Fibroblast of skin of back (primary cell): ENCODE results near the gene UCHL3.

ENCODE experiments used
- DNase-seq: peaks from one replicate; pipeline ENCODE4 v3.0.0-alpha.2; 2013

Gene UCHL3

DNA sequence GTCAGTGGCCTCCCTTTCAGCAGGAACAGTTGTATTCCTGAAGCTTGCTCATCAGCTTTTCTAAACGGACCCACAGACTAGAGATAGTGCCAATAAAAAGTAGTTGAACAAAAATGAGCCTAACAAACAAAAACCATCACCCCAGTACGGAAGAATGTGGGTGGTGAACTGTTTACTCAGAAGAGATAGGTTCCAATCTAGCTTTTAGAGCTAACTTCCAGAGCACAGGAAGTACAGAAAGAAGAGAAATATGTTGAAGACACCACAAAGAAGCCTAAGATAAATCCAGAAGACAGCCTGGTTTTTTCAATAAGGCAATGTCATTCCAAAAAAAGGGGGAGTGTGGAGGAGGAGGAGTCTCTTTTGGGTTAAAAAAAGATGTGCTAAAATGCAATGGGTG lies 83.7 kb downstream of the UCHL3 start:
- DNase-seq = peak; percentile 98

DNA sequence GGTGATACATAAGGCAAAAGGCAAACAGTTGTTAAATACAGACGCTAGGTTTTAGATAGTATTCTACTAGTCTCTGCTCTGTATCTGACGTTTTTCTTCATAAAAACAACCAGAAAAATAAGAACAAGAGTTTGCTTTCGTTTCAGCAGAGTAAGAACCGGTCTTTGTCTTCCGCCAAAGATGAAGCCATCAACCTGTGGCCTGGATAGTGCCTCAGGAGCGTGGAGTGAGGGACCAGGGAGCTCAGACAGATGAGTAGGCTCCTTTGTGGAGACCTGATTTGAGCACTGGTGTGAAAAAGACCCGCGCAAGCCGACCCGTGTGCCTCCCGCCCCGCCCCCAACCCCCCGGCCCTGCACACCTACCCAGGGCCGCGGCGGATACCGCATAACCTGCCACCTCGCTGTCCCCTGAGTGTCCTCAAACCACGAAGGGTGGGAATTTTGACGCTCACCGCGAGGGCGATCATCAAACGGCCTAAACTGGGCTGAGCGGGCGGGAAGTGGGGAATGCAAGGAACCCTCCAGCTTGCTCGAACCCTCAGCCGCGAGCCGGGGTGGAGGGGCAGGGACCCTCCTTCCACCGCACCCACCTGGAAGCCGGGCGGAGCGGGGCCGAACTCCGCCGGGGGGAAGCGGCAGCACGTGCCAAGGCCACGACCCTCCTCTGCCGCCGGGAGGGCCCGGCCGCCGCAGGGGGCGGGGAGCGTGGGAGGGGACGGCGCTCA lies 85.7 kb downstream of the UCHL3 start:
- DNase-seq = peak; percentile 47

DNA sequence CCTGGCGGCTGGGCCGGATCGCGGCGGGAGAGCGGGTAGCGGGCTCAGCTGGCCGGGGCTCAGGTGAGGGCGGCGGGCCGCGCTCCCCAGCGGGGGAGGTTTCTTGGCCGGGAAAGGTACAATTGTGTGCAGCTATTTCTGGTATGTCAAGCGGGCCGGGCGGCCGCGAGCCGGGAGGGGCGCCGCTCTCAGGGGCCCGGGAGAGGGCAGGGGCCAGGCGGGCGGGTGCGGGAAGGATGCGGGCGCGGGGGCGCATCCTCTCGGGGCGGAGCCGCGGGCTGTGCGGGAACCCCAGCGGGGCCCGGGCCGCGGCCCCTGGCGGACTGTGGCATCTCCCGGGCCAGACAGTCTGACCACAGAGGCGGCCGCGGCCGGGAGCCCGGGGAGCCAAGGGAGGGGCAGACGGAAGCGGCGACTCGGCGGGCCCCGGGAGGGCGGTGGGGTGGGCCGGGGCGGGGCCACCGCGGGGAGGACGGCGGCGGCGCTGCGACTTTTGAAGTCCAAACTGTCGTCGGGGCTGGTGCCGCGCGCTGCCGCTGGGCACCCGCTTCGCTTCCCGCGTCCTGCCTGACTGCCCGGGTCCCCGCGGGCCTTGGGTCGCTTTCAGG lies 86.3 kb downstream of the UCHL3 start, which contains the start of gene LMO7:
Gene LMO7 (plus strand): TSS at position 503 of the 608 bp plus-strand sequence. CDS start 328 bp downstream, outside the sequence.
- peak; percentile 87 for DNase-seq

DNA sequence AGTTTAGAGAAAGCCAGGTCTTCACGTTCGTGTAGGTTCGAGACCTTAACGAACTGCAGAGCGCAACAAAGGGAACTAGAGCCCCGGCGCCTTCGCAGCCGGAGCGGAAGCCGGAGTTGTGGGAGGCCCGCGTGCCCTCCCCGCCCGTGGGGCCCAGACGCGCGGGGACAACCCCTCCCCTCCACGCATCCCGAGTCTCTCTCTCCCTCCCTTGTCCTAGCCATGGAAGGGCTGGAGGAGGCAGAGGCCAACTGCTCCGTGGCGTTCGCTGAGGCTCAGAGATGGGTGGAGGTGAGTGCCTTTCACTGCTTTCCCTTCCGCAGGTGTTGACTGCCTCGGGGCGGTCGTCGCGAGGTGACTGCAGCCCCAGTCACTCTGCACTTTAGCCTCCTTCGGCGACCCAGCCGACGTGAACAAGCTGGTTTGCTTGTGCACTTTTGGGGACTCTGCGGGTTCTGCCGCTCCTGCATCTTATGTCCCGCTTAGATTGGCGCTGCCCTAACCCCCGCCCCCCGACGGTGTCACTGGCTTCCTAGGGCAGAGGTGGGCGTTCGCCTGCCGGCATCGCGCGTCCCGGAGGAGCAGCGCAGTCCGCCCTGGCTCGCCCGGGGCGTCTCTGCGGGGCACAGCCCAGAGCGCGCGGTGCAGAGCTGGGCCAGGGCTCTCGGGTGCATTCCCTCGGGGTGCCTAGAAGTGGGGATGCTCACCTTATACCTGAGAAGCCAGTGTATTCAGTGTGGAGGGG lies 87.0 kb downstream of the UCHL3 start:
- peak; percentile 67 for DNase-seq

DNA sequence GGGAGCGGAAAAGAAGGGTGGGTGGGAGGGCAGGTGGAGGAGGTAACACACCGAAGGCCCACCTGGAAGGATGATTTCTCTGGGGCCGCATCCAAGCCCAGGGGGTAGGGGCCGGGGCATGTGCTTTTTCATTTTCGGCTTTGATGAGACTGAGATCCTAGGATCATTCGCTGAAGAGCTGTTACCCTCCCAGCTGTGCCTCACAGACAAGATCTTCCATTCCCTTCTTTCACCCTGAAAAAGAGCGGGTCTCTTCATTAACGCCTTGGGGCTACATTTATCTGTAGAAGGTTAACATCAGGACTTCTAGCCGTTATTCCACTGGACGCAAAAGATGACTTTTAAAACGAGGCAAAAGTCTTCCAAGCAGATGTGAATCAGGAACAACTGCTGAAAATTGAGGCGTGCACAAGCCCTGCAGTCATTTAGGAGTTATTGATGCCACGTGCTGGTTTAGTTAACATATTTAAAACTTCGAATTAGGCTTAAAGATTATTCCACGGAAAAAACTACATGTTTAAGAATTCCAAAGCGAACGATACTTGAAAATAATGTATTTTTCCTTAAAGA lies 87.7 kb downstream of the UCHL3 start:
- DNase-seq = no peak

DNA sequence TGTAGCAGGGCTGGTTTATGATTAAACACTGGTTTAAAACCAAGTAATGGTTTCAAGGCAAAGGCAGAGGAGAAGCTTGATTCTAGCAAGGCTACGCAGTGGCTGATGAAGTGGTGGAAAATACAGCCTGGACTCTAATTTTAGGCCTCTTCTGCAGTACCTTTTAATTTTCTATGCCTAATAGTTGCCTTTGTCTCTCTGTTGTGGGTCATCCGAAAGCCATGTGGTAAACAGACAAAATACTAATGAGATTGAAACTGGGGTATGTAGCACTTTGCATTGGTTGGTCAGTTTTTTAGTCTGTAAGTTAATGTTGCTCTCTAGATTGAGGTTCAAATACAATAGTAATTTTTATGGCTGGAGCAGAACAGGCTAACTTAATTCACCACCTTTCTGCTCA lies 89.9 kb downstream of the UCHL3 start:
- no peak for DNase-seq

DNA sequence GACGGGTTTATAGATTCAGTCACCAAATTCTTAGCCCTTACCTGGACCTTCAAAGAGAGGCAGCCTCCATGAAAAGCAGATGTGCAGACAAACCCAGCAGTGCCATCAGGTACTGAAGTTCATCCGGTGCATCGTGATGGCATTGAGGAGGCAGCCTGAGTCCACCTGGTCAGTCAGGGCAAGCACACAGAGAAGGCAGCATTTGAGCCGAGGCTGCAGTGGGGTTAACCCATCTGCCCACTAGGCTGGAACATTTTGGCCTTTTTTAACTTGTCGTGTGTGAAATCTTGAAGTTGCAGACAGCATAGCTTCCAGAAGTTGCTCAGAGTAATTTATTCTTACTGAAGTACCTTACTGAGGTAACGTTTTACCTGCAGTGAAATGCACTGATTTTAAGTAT lies 91.4 kb downstream of the UCHL3 start:
- DNase-seq = no peak

DNA sequence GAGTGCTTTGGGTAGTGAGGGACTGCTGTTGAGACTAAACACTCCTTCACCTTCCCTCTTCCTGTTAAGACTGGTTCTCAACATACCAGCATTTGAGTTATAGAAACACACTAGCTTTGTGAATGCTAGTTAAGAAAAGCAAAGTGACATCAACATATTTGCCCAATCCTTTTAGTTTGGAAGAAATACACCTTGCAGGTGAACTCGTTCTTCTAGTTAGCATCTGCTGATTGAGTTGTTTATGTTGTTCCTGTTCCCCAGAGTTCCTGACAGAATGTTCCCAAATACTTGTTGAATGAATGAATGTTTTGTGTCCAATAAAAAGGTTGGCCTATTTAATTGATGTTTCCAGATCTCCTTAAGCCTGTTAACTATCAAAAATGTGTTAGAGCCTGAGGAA lies 93.6 kb downstream of the UCHL3 start:
- no peak for DNase-seq

DNA sequence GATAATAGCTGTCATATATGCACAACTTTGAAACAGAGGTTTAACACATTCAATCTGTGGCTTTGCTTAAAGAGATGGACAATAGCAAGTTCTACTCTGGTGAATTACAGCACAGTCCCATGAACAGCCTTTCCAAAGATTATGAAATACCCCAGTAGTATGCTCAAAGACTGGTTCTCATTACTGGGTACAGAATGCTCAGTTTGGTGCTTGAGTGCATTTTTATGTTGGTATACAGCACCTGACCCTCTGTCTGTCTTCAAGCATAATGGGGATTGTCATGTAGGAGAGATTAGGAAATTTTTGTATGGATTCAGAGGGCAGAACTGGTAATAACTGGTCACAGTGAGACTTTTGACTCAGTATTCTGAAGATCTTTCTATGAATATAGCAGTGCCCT lies 94.1 kb downstream of the UCHL3 start:
- no peak for DNase-seq

DNA sequence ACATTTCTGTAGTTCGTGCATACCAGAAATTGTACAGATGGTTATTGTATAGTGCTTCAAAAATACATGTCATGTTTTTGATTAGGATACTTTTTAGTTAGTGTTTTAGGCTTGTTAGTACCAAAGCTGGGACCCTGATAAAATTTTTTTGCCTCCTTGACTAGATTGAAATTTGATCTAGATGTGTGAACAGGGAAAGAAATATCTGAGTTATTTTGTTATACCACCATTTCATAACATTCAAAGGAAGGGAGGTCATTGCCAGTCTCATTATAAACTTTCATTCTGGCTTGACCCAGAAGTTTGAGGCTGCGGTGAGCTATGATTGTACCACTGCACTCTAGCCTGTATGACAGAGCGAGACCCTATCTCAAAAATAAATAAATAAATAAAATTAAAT lies 95.5 kb downstream of the UCHL3 start:
- peak; percentile 54 for DNase-seq

DNA sequence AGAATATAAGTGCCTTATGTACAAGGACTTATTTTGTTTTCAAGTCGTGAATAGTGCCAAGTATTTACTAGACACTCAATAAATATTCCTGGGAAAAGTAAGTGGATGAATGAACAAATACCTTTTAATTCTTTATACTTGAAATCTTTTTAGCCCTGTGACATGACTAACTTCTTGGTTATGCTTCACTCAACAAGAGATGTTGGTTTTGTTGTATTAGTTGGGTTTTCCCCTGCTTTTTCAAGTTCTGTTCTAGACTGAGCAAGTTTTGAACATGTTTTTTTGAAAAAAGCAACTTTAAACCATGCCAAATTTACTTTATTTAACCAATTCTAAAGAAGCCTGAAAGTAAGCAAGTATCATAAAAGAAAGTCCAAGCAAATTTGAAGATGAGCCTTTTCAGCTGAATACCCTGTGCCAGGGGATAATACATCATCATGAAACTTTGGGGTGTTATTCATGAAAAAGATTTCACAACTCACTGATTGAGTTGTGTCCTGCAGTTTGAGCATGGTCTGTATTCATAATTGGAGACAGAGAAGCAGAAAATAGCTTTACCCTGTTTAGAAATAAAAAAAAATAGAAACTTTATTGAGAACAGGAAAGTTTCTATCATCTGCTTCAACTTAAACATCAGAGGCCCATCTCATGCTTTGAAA lies 97.7 kb downstream of the UCHL3 start:
- DNase-seq = peak; percentile 43

DNA sequence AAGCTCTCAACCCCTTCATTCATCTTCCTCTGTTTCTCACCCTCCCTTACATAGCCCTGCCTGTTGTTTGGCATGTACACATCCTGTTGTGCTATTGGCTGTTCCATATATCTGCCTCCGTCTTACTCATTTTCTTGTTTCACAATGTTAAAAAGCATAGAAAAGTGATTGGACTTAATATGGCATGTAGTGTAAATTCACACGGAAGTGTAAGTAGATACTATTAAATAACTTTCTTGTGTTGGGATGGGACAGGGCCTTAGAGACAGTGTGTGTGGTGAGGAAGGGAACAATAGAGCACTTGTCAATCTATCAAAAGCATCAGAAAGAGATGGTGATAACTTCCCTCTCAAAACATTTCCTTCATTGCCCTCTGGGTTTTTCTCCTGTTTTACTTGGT lies 98.9 kb downstream of the UCHL3 start:
- DNase-seq = no peak

DNA sequence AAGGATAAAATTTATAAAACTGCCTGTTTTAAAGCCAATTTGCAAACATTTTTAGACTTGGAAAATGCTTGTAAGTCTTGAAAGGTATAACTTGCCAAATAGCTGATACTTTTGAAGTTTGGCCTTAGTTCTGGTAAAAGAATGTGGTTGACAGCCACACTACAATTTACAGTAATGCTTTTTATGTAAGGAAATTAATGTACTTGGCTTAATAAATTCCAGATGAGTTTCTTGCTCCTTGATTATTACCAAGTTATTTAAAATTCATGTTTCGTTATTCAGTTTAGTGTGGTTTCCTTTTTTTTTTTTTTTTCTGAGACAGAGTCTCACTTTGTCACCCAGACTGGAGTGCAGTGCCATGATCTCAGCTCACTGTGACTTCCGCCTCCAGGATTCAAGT lies 101.4 kb downstream of the UCHL3 start:
- DNase-seq = no peak

DNA sequence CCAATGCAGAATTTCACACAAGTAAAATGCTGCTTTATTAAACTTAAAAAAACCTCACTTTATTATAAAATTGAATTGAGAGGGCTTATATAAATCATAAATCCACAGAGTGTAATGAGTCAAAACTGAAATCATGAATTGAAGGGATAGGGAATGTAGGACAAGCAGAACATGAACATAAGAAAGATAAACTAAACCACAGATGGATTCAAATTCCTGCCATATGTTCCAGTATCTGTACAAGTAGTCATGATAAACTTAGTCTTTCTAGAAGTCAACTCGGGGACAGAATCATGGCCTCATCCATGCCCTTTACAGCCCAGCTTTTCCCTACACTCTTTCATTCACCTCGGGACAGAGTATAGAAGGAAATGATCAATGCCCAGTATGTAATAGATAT lies 103.1 kb downstream of the UCHL3 start:
- peak; percentile 19 for DNase-seq
